SK-N-SH (cell line): Measurements from ENCODE around the gene SERPINH1.

Experiments
- CHD2 ChIP-seq: fragments of 150-350 bp; IDR thresholded peaks from 2 replicates; pipeline ENCODE4 v1.6.1; 2018; ENCODE audit warnings: low read length; ENCODE audit not compliant: partially characterized antibody
- CTCF ChIP-seq: fragments of 200-600 bp; sonication (generic); IDR thresholded peaks from 2 replicates; pipeline ENCODE4 v1.6.1; 2017; ENCODE audit warnings: antibody characterized with exemption, mild to moderate bottlenecking, moderate library complexity
- MEF2A ChIP-seq: IDR thresholded peaks from 2 replicates; pipeline ENCODE4 v1.4.0; 2012; ENCODE audit warnings: low read depth, borderline replicate concordance
- POLR2AphosphoS5 ChIP-seq: IDR thresholded peaks from 2 replicates; pipeline ENCODE4 v1.6.1; 2012; ENCODE audit warnings: low read depth, low read length
- RAD21 ChIP-seq: IDR thresholded peaks from 2 replicates; pipeline ENCODE4 v1.6.1; 2012; ENCODE audit warnings: mild to moderate bottlenecking, low read length
- RCOR1 ChIP-seq: fragments of 150-350 bp; IDR thresholded peaks from 2 replicates; pipeline ENCODE4 v1.6.1; 2017; ENCODE audit warnings: antibody characterized with exemption, low read length
- USF1 ChIP-seq: IDR thresholded peaks from 2 replicates; pipeline ENCODE4 v1.4.0; 2012; ENCODE audit warnings: low read depth, borderline replicate concordance
- USF2 ChIP-seq: fragments of 150-350 bp; IDR thresholded peaks from 2 replicates; pipeline ENCODE4 v1.6.1; 2017; ENCODE audit warnings: antibody characterized with exemption, low read length, low read depth, borderline replicate concordance

GRCh38 chr11:75589933-75590332 lies 27.9 kb downstream of the SERPINH1 start:
- TF ChIP-seq CTCF (no peak), USF2 (no peak), USF1 (no peak), CHD2 (no peak), RCOR1 (no peak), RAD21 (no peak), MEF2A (no peak), POLR2AphosphoS5 (no peak)
